MCF 10A (cell line): ENCODE measurements around the gene LRCOL1. TPM values are rescaled to one million over a fixed set of nuclear protein-coding genes. Genes with fewer than 3 reads are reported as not detected.

ENCODE experiments used
- BruUV-seq: library from RNA; stranded (reverse); fragments of 400-500 nt; replicated peaks from 2 replicates; lab custom pipeline; 2021; lab: Mats Ljungman, UMichigan
- CTCF ChIA-PET: fragments of 300-600 bp; sonication (Branson Sonifier 250); formaldehyde crosslinking; extraction: SDS; loops from one replicate; lab custom pipeline; 2021; ENCODE audit warnings: antibody characterized with exemption, inconsistent platforms; lab: Yijun Ruan, JAX
- POLR2A ChIA-PET: fragments of 300-600, 350-650 bp; sonication (Branson Sonifier 250); formaldehyde crosslinking; extraction: SDS; loops from one replicate; lab custom pipeline; 2020; ENCODE audit warnings: antibody characterized with exemption, inconsistent platforms; lab: Yijun Ruan, JAX
- DNase-seq: peaks from one replicate; pipeline ENCODE4 v3.0.0-alpha.2; 2018; ENCODE audit not compliant: unreplicated experiment
- H3K27ac Mint-ChIP-seq: one replicate; pipeline ENCODE4 v1.8.0; 2022; ENCODE audit warnings: mild to moderate bottlenecking, low read depth, mixed read lengths; ENCODE audit not compliant: unreplicated experiment
- H3K27me3 Mint-ChIP-seq: one replicate; pipeline ENCODE4 v1.8.0; 2022; ENCODE audit warnings: mixed read lengths; ENCODE audit not compliant: insufficient read depth, unreplicated experiment
- H3K36me3 Mint-ChIP-seq: one replicate; pipeline ENCODE4 v1.8.0; 2022; ENCODE audit warnings: mild to moderate bottlenecking, moderate library complexity, mixed read lengths; ENCODE audit not compliant: insufficient read depth, unreplicated experiment
- H3K4me1 Mint-ChIP-seq: one replicate; pipeline ENCODE4 v1.8.0; 2022; ENCODE audit warnings: mixed read lengths; ENCODE audit not compliant: insufficient read depth, unreplicated experiment
- H3K4me3 Mint-ChIP-seq: one replicate; pipeline ENCODE4 v1.8.0; 2022; ENCODE audit warnings: mild to moderate bottlenecking, moderate library complexity, mixed read lengths; ENCODE audit not compliant: unreplicated experiment
- H3K9me3 Mint-ChIP-seq: one replicate; pipeline ENCODE4 v1.8.0; 2022; ENCODE audit warnings: mixed read lengths; ENCODE audit not compliant: unreplicated experiment
- intact Hi-C: fragments of 100-400 bp; cut with micrococcal nuclease; formaldehyde crosslinking; loops from 2 replicates; pipeline ENCODE4 v1.14.1; 2022
- total RNA-seq: library from RNA; stranded (reverse); gene quantifications from 2 replicates; pipeline ENCODE4 v1.2.3, GENCODE V29; 2022
- TF ChIP-seq, protein P1 (sequence below): fragments of 200-600 bp; IDR thresholded peaks from one replicate; pipeline ENCODE4 v1.8.0; 2022; ENCODE audit warnings: antibody characterized with exemption, mild to moderate bottlenecking; ENCODE audit not compliant: unreplicated experiment

LRCOL1 gene
- total RNA-seq, 1 experiment from 2014 or later: not detected

GRCh38 chr12:132657004-132657727 lies 46.8 kb upstream of the LRCOL1 start:
- CTCF ChIA-PET: interaction anchor here (1.2 to 1.8 kb wide), 2 partner anchors 19 to 42 kb away, joined by 3 to 8 read pairs; no protein-coding TSS in a partner anchor
- DNase-seq: peak; percentile 17
- no peak overlapping the region for H3K27ac Mint-ChIP-seq
- H3K4me1 Mint-ChIP-seq: no peaks in the 10 kb centered on the region
- POLR2A ChIA-PET: no interaction called here
- peaks cover 65% of the 10 kb centered on the region for H3K36me3 Mint-ChIP-seq
- TF ChIP-seq, protein P1, sequence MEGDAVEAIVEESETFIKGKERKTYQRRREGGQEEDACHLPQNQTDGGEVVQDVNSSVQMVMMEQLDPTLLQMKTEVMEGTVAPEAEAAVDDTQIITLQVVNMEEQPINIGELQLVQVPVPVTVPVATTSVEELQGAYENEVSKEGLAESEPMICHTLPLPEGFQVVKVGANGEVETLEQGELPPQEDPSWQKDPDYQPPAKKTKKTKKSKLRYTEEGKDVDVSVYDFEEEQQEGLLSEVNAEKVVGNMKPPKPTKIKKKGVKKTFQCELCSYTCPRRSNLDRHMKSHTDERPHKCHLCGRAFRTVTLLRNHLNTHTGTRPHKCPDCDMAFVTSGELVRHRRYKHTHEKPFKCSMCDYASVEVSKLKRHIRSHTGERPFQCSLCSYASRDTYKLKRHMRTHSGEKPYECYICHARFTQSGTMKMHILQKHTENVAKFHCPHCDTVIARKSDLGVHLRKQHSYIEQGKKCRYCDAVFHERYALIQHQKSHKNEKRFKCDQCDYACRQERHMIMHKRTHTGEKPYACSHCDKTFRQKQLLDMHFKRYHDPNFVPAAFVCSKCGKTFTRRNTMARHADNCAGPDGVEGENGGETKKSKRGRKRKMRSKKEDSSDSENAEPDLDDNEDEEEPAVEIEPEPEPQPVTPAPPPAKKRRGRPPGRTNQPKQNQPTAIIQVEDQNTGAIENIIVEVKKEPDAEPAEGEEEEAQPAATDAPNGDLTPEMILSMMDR: no peak
- intact Hi-C loops: no loop called here
- no peaks in the 10 kb centered on the region for H3K9me3 Mint-ChIP-seq
- no TSS peak for BruUV-seq
- H3K27me3 Mint-ChIP-seq: no peaks in the 10 kb centered on the region
- H3K4me3 Mint-ChIP-seq: no peak overlapping the region

- no peaks in the 10 kb centered on the region for H3K27me3 Mint-ChIP-seq
- H3K4me3 Mint-ChIP-seq: no peak overlapping the region
- peaks cover 60% of the 10 kb centered on the region for H3K36me3 Mint-ChIP-seq
- ChIA-PET POLR2A (no interaction called here), CTCF (interaction anchor here (0.7 kb wide), 1 partner anchor 7 kb away, joined by 3 read pairs; no protein-coding TSS in a partner anchor)
- TF ChIP-seq, protein P1: no peak
- peak overlapping the region; percentile 19 for H3K27ac Mint-ChIP-seq
- H3K9me3 Mint-ChIP-seq: no peaks in the 10 kb centered on the region
- no TSS peak for BruUV-seq
- DNase-seq: no peak
- intact Hi-C loops: no loop called here
- no peaks in the 10 kb centered on the region for H3K4me1 Mint-ChIP-seq
These were observed 43.3 kb upstream of the LRCOL1 start for GRCh38 chr12:132653567-132654290.

DNA sequence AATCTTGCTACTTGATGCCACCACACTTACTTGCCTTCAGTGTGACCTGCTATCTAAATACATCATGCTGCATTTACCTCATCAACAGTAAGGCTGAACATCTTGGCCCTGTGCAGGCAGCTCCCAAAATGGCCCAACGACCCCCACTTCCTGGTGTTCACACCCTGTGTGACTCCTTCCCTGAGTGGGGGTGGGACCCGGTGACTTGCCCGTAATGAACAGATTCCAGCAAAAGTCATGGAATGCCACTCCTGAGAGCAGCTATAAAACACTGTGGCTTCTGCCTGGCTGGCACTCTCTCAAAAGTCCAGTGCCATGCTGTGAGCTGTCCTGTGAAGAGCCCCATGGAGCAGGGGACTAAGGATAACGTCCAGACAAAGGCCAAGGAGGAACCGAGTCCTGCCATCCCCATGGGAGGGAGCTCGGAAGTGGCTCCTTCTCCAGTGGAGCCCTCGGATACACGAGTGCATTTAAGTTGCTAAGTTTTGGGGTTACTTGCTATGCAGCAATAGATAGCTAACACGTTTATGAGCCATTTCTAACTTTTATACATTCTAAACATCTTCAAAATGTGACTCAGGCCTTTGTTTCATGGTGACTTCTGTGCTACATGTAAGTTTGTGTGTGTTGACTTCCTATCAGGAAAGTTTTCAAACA lies 41.2 kb upstream of the LRCOL1 start:
- Mint-ChIP-seq H3K9me3 (no peaks in the 10 kb centered on the region), H3K27ac (no peak overlapping the region), H3K36me3 (peaks cover 55% of the 10 kb centered on the region), H3K4me1 (no peaks in the 10 kb centered on the region), H3K27me3 (no peaks in the 10 kb centered on the region), H3K4me3 (no peak overlapping the region)
- ChIA-PET CTCF (interaction anchor here (0.6 to 1.0 kb wide), 3 partner anchors 34 to 493 kb away, joined by 3 read pairs; no protein-coding TSS in a partner anchor), POLR2A (no interaction called here)
- no peak for DNase-seq
- intact Hi-C loops: no loop called here
- TF ChIP-seq, protein P1: no peak
- no TSS peak for BruUV-seq
